Spleen (tissue), 11 donors: ENCODE data around the gene EPAS1. TPM values are rescaled to one million over a fixed set of nuclear protein-coding genes. Genes with fewer than 3 reads are reported as not detected.

ENCODE experiments used
- DNase-seq: peaks from one replicate; pipeline ENCODE4 v3.0.0-alpha.2; 2020
- H3K27ac ChIP-seq, 8 donors: fragments of 200-600 bp; sonication (generic) in 7 of 8; 1 replicate in 4 of 8; 2 replicates in 4 of 8; pipeline versions ENCODE4 v1.5.0 to v1.8.0; 2016 to 2021; ENCODE audit warnings: inconsistent platforms in 4 of 8, mild to moderate bottlenecking in 4 of 8, moderate library complexity in 1 of 8
- H3K27me3 ChIP-seq, 7 donors: fragments of 200-600 bp; sonication (generic) in 6 of 7; replicated peaks in 1 of 7; 1 replicate in 4 of 7; 2 replicates in 3 of 7; pipeline versions ENCODE4 v1.5.0 to v1.8.0; 2016 to 2021; ENCODE audit warnings: inconsistent platforms in 3 of 7, mild to moderate bottlenecking in 1 of 7
- H3K36me3 ChIP-seq, 6 donors: fragments of 200-600 bp; sonication (generic) in 5 of 6; 1 replicate in 4 of 6; 2 replicates in 2 of 6; pipeline versions ENCODE4 v1.5.0 to v1.8.0; 2016 to 2021; ENCODE audit warnings: inconsistent platforms in 2 of 6
- H3K4me1 ChIP-seq, 6 donors: fragments of 200-600 bp; sonication (generic) in 5 of 6; 1 replicate in 3 of 6; 2 replicates in 3 of 6; pipeline versions ENCODE4 v1.5.0 to v1.8.0; 2016 to 2021; ENCODE audit warnings: inconsistent platforms in 3 of 6
- H3K4me3 ChIP-seq, 8 donors: fragments of 200-600 bp; sonication (generic) in 7 of 8; 1 replicate in 4 of 8; 2 replicates in 4 of 8; pipeline versions ENCODE4 v1.5.0 to v1.8.0; 2016 to 2021; ENCODE audit warnings: inconsistent platforms in 4 of 8, mild to moderate bottlenecking in 4 of 8, moderate library complexity in 2 of 8
- H3K9me3 ChIP-seq, 8 donors: fragments of 200-600 bp; sonication (generic) in 7 of 8; 1 replicate in 4 of 8; 2 replicates in 4 of 8; pipeline versions ENCODE4 v1.5.0 to v1.8.0; 2016 to 2021; ENCODE audit warnings: inconsistent platforms in 4 of 8
- CTCF ChIP-seq, 11 experiments: fragments of 200-600 bp in 7 of 11; fragments of 450-650 bp in 4 of 11; sonication (generic) in 4 of 11; IDR thresholded peaks in 8 of 11; conservative IDR thresholded peaks in 3 of 11; 1 replicate in 7 of 11; 2 replicates in 4 of 11; pipeline versions ENCODE4 v1.4.0 to v1.8.0; 2016 to 2021; ENCODE audit warnings: antibody characterized with exemption in 11 of 11, inconsistent platforms in 4 of 11, mild to moderate bottlenecking in 1 of 11
- POLR2A ChIP-seq, 3 donors: fragments of 450-650 bp; IDR thresholded peaks; one replicate each; pipeline ENCODE4 v1.5.1; 2017; ENCODE audit warnings: antibody characterized with exemption in 3 of 3, mild to moderate bottlenecking in 1 of 3
- POLR2AphosphoS5 ChIP-seq, 3 donors: sonication (generic); formaldehyde crosslinking; IDR thresholded peaks; one replicate each; pipeline ENCODE4 v1.5.1; 2017; ENCODE audit warnings: antibody characterized with exemption in 3 of 3
- WGBS, 5 donors: extraction: QIAGEN DNeasy Blood & Tissue Kit in 3 of 5; methylation state at CpG; one replicate each; pipeline versions ENCODE4 v1.1.5 to v1.1.7; 2013 to 2018; 5-methylcytosine and 5-hydroxymethylcytosine counted together
- intact Hi-C: fragments of 100-400 bp; cut with DNase I; formaldehyde crosslinking; loops from one replicate; pipeline ENCODE4 v1.15.0; 2023; ENCODE audit warnings: low total_unique reads
- polyA plus RNA-seq, 3 donors: library from polyadenylated mRNA; stranded (reverse); fragments of 200-250 nt; gene quantifications; one replicate each; pipeline ENCODE4 v1.2.1, GENCODE V29; 2013
- total RNA-seq, 7 donors: library from RNA; depleted of rRNA in 3 of 7; stranded (reverse); fragments of >200 nt in 3 of 7; fragmentation: NEBNext Ultra II Directional in 4 of 7; extraction: Animal tissue kit (Norgen Biotek cat#: 25700) in 4 of 7; gene quantifications; one replicate each; pipeline versions ENCODE4 v1.1.0 to v1.2.1, GENCODE V29; 2016 to 2021
- donor health status: healthy with polysubstance abuse.
- donor health status: DM: no; HTN: no; CAD: no; lungs with moderate emphysema.
- donor health status: DM: no; HTN: no; CAD: no.
- donor health status: Bipolar disorder and iron deficiency.
- donor health status: healthy.
- donor health status: DM: no; HTN: no; CAD: no.
- donor health status: DM: yes; HTN: yes; CAD: no.

The EPAS1 gene
- total and polyA plus RNA-seq, 10 donors: 30.5 to 330 (median 213) TPM

GRCh38 chr2:46328291-46328690, 31.1 kb downstream of the EPAS1 start:
- Histone ChIP-seq H3K9me3 (no peaks in the 10 kb centered on the region), H3K27ac (peak overlapping the region in 3 of 8 donors; percentile 4 to 16 (median 6)), H3K27me3 (no peaks in the 10 kb centered on the region), H3K36me3 (no peaks in the 10 kb centered on the region), H3K4me3 (no peak overlapping the region), H3K4me1 (peaks cover 8 to 81% (median 28%) of the 10 kb centered on the region in 6 donors)
- intact Hi-C loops: no loop called here
- TF ChIP-seq CTCF (IDR thresholded peaks at IDR 0.05 in 8 of 11, conservative IDR thresholded peaks at IDR 0.05 in 3 of 11) (no peak), POLR2A (IDR thresholded peaks at IDR 0.05) (no peak), POLR2AphosphoS5 (IDR thresholded peaks at IDR 0.05) (no peak)
- no peak for DNase-seq
- WGBS, 5 donors: 67 to 83% (median 73%) methylated on average over 1 of the region's 1 CpG

DNA sequence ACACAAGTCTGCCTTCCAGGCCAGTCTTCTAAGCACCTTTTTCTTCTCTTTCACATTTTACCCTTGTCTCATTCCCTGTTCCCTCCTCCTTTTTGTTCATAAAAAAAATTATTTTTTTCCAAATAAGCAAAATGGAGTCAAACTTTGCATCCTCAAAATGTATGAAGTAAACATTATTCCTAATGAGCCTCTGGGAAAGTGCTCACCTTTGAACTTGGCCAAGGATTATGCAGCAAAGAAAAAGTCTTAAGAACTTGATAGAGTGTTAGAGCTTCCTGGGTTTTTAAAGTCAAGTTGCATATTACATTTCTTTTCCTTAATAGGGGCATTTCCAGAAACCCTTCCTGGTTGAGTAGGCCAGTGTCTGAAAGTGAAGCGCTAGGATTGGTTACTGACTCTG, 31.6 kb downstream of the EPAS1 start:
- no peaks in the 10 kb centered on the region for H3K36me3 ChIP-seq
- H3K4me3 ChIP-seq: no peak overlapping the region
- DNase-seq: no peak
- H3K4me1 ChIP-seq: peaks cover 8 to 81% (median 29%) of the 10 kb centered on the region in 6 donors
- 91 to 100% (median 94%) methylated on average over 1 of the region's 1 CpG for WGBS, 5 donors
- no peaks in the 10 kb centered on the region for H3K27me3 ChIP-seq
- TF ChIP-seq POLR2AphosphoS5 (IDR thresholded peaks at IDR 0.05) (no peak), POLR2A (IDR thresholded peaks at IDR 0.05) (no peak), CTCF (IDR thresholded peaks at IDR 0.05 in 8 of 11, conservative IDR thresholded peaks at IDR 0.05 in 3 of 11) (no peak)
- peak overlapping the region in 3 of 8 donors; percentile 3 to 49 (median 38) for H3K27ac ChIP-seq
- intact Hi-C loops: no loop called here
- no peaks in the 10 kb centered on the region for H3K9me3 ChIP-seq

DNA sequence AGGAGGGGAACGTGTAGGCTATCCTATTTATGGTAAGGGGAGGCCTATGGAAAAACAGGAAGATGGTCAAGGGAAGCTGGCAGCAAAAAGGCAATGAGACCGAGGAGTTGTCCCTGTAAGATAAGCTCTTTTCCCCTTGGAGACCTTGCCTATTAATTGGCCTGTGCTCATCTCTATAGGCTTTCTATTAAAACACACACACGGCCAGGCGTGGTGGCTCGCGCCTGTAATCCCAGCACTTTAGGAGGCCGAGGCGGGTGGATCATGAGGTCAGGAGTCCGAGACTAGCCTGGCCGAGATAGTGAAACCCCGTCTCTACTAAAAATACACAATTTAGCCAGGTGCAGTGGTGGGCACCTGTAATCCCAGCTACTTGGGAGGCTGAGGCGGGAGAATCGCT, 32.1 kb downstream of the EPAS1 start:
- H3K27me3 ChIP-seq: no peaks in the 10 kb centered on the region
- no peaks in the 10 kb centered on the region for H3K9me3 ChIP-seq
- intact Hi-C loops: no loop called here
- peak overlapping the region in 3 of 8 donors; percentile 3 to 49 (median 38) for H3K27ac ChIP-seq
- H3K4me1 ChIP-seq: peaks cover 8 to 85% (median 35%) of the 10 kb centered on the region in 6 donors
- DNase-seq: no peak
- H3K36me3 ChIP-seq: no peaks in the 10 kb centered on the region
- peak in 1 of 3 donors; percentile 16 for TF ChIP-seq POLR2AphosphoS5 (IDR thresholded peaks at IDR 0.05)
- no peak for TF ChIP-seq POLR2A (IDR thresholded peaks at IDR 0.05)
- H3K4me3 ChIP-seq: no peak overlapping the region
- 80 to 90% (median 88%) methylated on average over 13 of the region's 13 CpGs for WGBS, 5 donors

DNA sequence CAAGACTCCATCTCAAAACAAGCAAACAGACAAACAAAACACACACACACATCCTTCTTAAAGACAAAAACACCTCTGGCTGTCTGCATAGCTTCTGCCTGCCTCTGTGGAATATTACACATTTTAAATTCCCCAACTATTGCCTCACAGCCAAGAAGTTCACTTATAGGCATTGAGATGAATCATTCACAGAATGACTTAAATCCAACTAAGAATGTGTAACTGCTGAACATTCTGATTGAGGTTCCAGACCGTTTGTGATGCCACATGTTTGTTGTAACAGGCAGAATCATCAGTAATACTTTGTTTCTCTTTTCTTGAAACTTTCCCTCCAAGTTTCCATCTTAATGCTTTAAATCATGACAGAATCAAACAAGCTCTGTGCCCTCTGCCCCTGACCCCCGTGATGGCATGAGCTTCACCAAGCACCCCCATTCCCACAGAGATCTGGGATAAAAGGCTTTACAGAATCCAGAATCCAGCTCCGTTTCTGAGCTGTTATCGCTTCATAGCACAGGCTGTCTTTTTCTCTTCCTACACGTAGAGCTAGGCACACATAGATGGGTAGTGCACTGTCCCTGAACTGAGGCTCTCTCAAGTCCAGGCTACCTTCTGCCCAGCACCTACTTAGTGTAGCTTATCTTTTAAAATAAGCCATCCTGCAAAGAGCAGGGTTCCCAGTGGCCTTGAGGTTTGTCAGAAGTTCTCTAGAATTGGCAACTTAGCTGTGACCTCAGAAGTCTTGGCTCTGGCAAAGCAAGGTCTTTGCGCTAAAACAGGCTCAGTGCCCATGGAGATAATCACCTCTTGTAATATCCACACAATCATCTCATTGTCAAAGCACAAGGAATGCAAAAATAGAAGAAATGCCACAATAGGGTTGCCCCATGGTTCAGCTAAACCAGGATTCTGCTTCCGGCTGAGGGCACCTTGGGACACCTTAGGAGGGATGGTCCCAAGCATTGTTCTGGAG, 32.9 kb downstream of the EPAS1 start:
- Histone ChIP-seq H3K27me3 (no peaks in the 10 kb centered on the region), H3K27ac (peak overlapping the region in 5 of 8 donors; percentile 27 to 52 (median 42)), H3K36me3 (no peaks in the 10 kb centered on the region), H3K4me3 (no peak overlapping the region), H3K4me1 (peaks cover 8 to 93% (median 42%) of the 10 kb centered on the region in 6 donors), H3K9me3 (no peaks in the 10 kb centered on the region)
- TF ChIP-seq POLR2A (IDR thresholded peaks at IDR 0.05): no peak
- TF ChIP-seq CTCF (IDR thresholded peaks at IDR 0.05 in 8 of 11, conservative IDR thresholded peaks at IDR 0.05 in 3 of 11): no peak
- no peak for DNase-seq
- intact Hi-C loops: no loop called here
- 63 to 82% (median 72%) methylated on average over 7 of the region's 7 CpGs for WGBS, 5 donors
